ENCODE measurements around the gene LIMA1.
"Not testable (repeated sequence)": the region's sequence is repeated elsewhere in the genome, so short reads cannot be mapped to it uniquely, and the experiment has no call there.

The LIMA1 gene

DNA sequence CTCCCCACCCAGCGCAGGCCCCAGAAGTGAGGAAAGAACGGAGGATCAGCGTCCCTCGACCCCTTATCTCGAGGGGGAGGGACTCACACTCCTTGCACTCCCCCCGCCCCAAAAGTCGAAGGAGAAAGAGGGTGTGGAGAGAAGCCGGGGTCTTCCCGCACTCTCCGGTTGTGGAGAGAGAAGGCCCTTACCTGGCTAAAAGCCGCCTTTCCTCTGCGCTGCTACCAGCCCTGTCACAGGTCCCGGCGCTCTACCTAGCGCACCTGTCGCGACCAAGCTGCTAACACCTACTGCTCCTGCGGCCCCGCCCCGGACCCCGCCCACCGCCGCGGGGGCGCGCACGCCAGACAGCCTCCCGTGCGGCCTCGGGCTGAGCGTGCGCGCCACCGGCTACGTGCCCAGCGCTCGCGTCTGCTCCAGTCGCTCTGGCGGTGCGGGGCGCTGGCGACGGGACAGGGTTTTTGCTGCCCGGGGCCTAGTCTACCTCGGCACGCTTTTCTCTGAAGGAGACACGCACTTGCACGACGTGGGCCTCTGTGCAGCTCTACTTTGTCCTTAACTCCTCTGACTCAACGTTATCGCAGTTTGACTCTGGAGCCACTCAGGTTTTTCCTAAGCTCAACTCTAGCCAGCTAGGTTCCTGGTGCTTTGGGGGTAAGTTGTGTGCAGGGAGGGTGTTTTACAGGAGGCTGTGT, at the start of gene LIMA1:
TSS of gene LIMA1 (minus strand) at position 292 of the 695 bp plus-strand sequence. CDS start 34,769 bp downstream, outside the sequence.
- DNase-seq (ENCODE audit: extremely low read depth in 1 of 2, low read depth in 1 of 2): peak; percentile 83 to 88

DNA sequence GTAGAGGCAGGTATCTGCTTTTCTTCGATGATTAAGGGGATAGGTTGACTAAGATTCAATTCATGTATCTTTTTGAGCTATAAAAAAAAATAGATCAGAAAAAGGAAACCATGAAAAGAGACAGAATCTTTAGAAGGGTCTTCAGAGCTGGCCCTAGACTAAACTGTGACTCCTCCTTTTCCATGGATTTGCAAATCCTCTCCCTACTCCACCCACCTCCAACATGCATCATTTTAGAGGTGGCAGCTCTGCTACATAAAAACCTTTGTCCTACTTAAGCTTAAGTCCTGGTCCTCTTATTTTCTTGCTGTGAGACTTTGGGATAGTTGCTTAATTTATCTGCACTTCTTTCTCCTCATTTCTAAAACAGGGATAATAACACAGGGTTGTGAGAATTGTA, 48.4 kb upstream of the LIMA1 start:
- no peak for DNase-seq (ENCODE audit: extremely low read depth in 1 of 2, low read depth in 1 of 2)

- DNase-seq (ENCODE audit: extremely low read depth in 1 of 2, low read depth in 1 of 2): not testable (repeated sequence)
These were observed 45.3 kb upstream of the LIMA1 start for GRCh38 chr12:50328664-50329063.

DNA sequence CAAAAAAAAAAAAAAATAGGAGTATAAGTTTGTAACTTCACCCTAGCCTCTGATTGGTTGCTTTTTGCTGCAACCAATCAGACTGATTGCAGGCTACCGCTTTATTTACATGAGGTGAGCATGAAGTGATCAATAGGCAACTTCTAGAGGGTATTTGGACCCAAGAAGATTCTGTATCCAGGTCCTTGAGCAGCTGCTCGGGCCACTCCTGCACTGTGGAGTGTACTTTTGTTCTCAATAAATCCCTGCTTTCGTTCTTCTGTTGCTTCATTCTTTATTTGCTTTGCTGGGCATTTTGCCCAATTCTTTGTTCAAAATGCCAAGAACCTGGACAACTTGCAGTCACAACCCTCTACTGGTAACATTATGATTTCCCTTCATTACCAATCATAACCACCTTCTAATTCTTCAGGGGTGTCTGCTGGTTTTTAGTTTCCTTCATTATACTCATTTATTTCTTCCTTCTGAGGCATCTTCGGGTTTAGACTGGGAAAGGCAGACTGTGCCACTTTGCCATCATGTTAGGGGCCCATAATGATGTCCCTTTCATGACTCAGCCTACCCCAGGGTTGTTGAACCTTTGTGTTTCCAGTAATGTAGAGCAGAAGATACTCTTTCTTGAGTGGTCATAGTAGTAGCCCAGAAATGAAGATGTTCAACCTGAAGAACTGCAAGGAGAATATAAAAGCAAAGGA, 43.4 kb upstream of the LIMA1 start:
- no peak for DNase-seq (ENCODE audit: extremely low read depth in 1 of 2, low read depth in 1 of 2)

DNA sequence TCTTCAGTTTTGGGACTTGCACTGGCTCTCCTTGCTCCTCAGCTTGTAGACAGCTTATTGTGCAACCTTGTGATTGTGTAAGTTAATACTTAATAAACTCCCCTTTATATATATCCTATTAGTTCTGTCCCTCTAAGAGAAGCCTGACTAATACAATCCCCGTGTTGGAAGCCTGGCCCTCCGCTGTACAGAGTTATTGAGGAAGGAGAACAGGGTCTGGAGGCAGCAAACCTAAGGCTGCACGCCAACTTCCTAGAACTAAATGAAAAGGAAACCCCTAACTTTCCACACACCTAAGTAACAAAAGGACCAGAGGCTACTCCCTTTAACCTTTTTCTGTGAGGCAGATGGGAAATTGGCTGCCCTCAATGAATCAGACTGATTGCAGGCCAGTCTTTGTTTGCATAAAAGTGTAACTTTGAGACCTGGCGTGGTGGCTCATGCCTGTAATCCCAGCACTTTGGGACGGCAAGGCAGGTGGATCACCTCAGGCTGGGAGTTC, 42.6 kb upstream of the LIMA1 start:
- no peak for DNase-seq (ENCODE audit: extremely low read depth in 1 of 2, low read depth in 1 of 2)

DNA sequence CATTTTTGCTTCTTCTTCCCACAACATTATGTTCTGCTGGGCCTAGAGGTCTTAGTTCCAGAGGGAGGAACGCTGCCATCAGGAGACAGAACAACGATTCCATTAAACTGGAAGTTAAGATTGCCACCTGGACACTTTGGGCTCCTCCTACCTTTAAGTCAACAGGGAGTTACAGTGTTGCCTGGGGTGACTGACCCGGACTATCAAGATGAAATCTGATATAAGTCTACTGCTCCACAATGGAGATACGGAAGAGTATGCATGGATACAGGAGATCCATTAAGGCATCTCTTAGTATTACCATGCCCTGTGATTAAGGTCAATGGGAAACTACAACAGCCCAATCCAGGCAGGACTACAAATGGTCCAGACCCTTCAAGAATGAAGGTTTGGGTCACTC, 41.5 kb upstream of the LIMA1 start:
- not testable (repeated sequence) for DNase-seq (ENCODE audit: extremely low read depth in 1 of 2, low read depth in 1 of 2)

DNA sequence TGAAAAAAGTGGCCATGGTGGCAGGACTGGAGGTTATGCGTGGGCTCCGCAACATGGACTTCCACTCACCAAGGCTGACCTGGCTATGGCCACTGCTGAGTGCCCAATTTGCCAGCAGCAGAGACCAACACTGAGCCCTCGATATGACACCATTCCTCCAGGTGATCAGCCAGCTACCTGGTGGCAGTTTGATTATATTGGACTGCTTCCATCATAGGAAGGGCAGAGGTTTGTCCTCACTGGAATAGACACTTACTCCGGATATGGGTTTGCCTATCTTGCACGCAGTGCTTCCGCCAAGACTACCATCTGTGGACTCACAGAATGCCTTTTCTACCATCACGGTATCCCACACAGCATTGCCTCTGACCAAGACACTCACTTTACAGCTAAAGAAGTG, 40.8 kb upstream of the LIMA1 start:
- DNase-seq (ENCODE audit: extremely low read depth in 1 of 2, low read depth in 1 of 2): not testable (repeated sequence)

DNA sequence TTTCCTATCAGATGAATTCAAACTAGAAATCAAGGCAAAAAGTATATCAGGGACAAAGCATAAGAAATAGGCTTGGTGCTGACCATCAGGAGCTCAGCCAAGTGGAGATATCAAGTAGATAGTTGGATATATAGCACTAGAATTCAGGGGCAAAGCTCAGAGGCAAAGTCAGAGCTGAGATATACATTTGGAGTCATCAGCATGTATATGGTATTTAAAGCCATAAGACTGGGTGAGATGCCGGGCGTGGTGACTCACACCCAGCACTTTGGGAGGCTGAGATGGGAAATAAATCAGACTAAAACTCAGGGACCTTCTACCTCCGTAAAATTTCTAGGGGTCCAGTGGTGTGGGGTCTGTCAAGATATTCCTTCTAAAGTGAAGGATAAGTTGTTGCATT, 38.9 kb upstream of the LIMA1 start:
- no peak for DNase-seq (ENCODE audit: extremely low read depth in 1 of 2, low read depth in 1 of 2)

DNA sequence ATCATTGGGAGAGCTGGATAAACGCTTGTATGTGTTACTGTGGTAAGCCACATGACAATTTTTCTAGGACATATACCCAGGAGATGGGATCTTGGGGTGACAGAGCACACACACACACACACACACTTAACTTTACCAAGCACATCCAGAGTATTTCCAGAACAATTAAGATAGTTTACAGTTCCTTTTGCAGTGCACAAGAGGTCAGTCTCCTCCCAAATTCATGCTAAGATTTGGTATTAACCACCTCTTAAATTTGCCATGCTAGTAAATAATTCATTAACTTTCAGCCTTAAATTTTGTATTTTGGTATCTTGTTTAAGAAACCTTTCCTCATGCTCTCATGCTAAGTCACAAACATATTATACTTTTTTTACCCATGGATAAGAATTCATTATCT, 33.9 kb upstream of the LIMA1 start:
- DNase-seq (ENCODE audit: extremely low read depth in 1 of 2, low read depth in 1 of 2): no peak

- DNase-seq (ENCODE audit: extremely low read depth in 1 of 2, low read depth in 1 of 2): no peak
These were observed 32.5 kb upstream of the LIMA1 start for GRCh38 chr12:50315803-50316202.

DNA sequence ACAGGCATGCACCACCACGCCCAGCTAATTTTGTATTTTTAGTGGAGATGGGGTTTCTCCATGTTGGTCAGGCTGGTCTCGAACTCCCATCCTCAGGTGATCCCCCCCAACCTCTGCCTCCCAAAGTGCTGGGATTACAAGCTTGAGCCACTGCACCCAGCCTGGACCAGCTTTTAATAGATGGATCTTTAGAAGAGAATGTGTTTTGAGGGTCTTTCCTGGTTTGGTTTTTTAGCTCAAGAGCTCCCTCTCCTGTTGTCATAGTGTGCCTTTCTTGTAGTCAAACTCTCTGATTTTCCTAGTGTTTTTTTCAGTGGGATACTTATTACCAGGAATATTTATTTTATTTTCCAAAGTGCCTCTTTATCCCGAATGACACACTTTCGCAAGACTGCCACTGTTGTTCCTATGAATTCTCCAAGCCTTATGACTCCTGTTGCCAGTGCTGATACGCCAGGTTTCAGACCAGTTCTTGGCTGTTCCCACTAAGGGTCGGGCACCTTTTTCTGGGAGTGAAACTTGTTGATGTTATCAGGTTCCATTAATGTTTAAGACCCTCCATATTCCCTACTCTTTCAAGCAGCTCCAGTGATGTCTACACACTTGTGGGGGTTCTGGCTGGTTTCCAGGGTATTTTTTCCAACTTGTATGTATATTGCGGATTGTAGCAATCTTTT, 31.5 kb upstream of the LIMA1 start:
- no peak for DNase-seq (ENCODE audit: extremely low read depth in 1 of 2, low read depth in 1 of 2)

DNA sequence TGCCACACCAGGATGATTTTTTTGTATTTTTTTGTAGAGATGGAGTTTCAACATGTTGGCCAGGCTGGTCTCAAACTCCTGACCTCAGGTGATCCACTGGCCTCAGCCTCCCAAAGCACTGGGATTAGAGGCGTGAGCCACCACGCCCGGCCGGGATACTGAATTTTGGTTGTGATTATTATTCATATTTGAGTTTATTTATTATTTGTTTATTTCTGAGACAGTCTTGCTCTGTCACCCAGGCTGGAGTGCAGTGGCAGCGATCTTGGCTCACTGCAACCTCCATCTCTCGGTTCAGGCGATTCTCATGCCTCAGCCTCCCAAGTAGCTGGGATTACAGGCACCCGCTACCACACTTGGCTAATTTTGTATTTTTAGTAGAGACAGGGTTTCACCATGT, 30.7 kb upstream of the LIMA1 start:
- not testable (repeated sequence) for DNase-seq (ENCODE audit: extremely low read depth in 1 of 2, low read depth in 1 of 2)

- no peak for DNase-seq (ENCODE audit: extremely low read depth in 1 of 2, low read depth in 1 of 2)
These were observed 30.1 kb upstream of the LIMA1 start for GRCh38 chr12:50313256-50313931.

- not testable (repeated sequence) for DNase-seq (ENCODE audit: extremely low read depth in 1 of 2, low read depth in 1 of 2)
These were observed 28.7 kb upstream of the LIMA1 start for GRCh38 chr12:50311858-50312609.

DNA sequence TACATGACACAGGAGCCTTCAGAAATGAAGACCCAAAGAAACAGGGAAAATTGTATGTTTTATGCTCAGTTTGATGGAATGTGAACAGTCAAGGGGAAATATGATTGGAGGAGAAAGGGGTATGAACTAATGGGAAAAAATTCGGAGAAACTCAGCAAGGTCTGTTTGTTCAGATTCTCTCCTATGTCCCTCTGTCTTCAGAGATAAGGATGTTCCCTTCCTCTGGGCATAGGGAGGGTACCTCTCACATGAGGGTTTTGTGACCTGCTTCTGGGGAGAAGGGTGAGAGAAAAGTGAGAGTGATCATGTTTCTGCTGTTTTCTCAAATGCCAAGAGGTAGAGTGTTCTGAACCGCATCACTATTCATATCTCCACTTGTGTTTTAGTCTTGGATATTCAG, 26.6 kb upstream of the LIMA1 start:
- no peak for DNase-seq (ENCODE audit: extremely low read depth in 1 of 2, low read depth in 1 of 2)

DNA sequence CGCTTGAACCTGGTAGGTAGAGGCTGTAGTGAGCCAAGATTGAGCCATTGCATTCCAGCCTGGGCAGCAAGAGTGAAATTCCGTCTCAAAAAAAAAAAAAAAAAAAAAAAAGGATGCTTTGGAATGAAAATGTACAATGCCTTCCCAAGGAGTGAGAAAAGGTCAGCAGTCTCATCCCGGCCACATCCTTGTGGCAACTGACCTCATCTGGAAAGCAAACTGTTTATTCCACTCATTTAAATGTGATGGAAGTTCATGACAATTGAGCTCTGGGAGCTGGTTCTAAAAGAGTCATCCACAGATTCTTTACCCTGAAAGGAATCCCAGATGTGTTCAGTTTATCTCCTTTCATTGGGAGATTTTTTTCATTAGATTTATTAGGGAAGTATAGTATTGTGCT, 19.4 kb upstream of the LIMA1 start:
- no peak for DNase-seq (ENCODE audit: extremely low read depth in 1 of 2, low read depth in 1 of 2)

DNA sequence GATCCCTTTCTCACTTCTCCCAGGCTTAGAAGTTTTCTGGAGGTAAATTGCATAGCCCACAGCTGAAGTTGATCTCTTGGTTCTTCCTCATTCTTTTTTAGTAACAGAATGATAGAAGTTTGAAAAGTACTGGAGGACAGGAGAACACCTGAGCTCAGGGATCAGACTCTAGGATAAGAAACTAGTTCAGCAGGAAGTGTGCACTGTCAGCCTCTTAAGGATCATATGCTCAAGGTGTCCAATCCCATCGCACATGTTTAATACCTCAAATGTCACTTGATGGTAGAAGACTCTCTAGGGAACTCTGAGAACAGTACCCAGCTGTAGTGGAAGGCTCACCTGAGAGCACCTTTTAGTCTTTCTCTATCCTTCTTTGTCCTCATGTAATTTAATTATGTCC, 14.7 kb upstream of the LIMA1 start:
- DNase-seq (ENCODE audit: extremely low read depth in 1 of 2, low read depth in 1 of 2): no peak

DNA sequence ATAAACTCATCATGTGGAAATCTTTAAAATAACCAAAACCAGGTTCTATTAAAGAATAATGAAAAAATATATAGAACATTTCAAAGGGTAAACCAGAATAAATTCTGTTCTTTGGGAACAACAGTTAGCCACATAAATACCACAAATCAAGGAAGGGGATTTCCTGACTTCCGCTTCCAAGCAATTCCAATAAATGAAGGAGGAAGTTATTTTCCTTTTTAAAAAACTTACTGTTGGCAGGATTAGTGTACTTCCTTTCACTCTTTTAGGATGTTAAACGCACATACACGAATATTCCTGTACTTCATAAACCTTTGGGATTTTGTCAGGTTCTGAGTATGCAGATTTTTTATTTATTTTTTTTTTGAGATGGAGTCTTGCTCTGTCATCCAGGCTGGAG, 13.7 kb upstream of the LIMA1 start:
- DNase-seq (ENCODE audit: extremely low read depth in 1 of 2, low read depth in 1 of 2): no peak

DNA sequence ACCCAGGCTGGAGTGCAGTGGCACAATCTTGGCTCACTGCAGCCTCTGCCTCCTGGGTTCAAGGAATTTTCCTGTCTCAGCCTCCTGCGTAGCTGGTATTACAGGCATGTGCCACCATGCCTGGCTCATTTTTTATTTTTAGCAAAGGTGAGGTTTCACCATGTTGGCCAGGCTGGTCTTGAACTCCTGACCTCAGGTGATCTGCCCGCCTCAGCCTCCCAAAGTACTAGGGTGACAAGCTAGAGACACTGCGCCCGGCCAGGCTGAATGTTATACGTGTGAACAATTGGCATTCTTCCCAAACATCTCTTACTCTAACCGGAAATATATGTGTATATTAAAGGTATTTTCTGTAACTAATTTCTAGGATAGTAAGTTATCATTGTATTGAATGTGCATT, 13.2 kb upstream of the LIMA1 start:
- DNase-seq (ENCODE audit: extremely low read depth in 1 of 2, low read depth in 1 of 2): no peak

DNA sequence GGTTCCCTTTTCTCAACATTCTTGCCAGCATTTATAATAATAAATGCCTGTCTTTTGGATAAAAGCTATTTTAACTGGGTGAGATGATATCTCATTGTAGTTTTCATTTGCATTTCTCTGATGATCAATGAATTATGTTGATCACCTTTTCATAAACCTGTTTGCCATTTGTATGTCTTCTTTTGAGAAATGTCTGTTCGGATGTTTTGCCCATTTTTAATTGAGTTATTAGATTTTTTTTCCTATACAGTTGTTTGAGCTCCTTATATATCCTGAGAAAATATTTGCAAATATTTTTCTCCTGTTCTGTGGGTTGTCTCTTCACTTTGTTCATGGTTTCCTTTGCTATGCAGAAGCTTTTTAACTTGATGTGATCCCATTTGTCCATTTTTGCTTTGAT, 8.1 kb upstream of the LIMA1 start:
- no peak for DNase-seq (ENCODE audit: extremely low read depth in 1 of 2, low read depth in 1 of 2)

GRCh38 chr12:50290692-50291091, 7.4 kb upstream of the LIMA1 start:
- DNase-seq (ENCODE audit: extremely low read depth in 1 of 2, low read depth in 1 of 2): not testable (repeated sequence)
